ENCODE data around the gene AIMP1. TPM values are rescaled to one million over a fixed set of nuclear protein-coding genes. Genes with fewer than 3 reads are reported as not detected.
A peak's percentile ranks its signal among the peaks of the same experiment; 100 is the strongest.

Gene AIMP1
- polyA plus RNA-seq, 4 donors: 34.4 to 59.7 (median 37.4) TPM

DNA sequence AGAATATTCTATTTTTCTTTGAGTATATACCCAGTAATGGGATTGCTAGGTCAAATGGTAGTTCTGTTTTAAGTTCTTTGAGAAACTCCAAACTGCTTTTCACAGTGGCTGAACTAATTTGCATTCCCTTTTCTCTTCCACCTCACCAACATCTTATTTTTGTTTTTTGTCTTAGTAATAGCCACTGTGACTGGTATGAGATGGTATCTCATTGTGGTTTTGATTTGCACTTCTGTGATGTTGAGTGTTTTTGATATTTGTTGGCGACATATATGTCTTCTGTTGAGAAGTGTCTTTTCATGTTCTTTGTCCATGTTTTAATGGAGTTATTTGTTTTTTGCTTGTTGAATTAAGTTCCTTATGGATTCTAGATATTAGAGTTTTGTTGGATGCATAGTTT lies 24.4 kb downstream of the AIMP1 start:
- no peak overlapping the region for H3K4me3 ChIP-seq (ENCODE audit: low read depth in 1 of 3, low read length in 3 of 3)
- FAIRE-seq (no peak), DNase-seq (no peak)
- no peak overlapping the region for H3K27ac ChIP-seq (ENCODE audit: low read depth in 1 of 3, low read length in 2 of 3)
- no peaks in the 10 kb centered on the region for H3K27me3 ChIP-seq (ENCODE audit: control insufficient read depth in 3 of 3, insufficient read depth in 3 of 3, low read length in 3 of 3)
- peaks cover 0 to 5% of the 10 kb centered on the region in 2 donors for H3K9me3 ChIP-seq (ENCODE audit: control insufficient read depth in 2 of 2, insufficient read depth in 1 of 2, low read depth in 1 of 2, low read length in 1 of 2)
- peaks cover 13 to 21% (median 18%) of the 10 kb centered on the region in 3 donors for H3K36me3 ChIP-seq (ENCODE audit: control insufficient read depth in 3 of 3, insufficient read depth in 2 of 3, low read depth in 1 of 3, low read length in 3 of 3)
- 90% methylated on average over 1 of the region's 1 CpG for WGBS, 3 donors
- no peaks in the 10 kb centered on the region for H3K4me1 ChIP-seq (ENCODE audit: control insufficient read depth in 3 of 3, insufficient read depth in 2 of 3, low read depth in 1 of 3, low read length in 2 of 3)

DNA sequence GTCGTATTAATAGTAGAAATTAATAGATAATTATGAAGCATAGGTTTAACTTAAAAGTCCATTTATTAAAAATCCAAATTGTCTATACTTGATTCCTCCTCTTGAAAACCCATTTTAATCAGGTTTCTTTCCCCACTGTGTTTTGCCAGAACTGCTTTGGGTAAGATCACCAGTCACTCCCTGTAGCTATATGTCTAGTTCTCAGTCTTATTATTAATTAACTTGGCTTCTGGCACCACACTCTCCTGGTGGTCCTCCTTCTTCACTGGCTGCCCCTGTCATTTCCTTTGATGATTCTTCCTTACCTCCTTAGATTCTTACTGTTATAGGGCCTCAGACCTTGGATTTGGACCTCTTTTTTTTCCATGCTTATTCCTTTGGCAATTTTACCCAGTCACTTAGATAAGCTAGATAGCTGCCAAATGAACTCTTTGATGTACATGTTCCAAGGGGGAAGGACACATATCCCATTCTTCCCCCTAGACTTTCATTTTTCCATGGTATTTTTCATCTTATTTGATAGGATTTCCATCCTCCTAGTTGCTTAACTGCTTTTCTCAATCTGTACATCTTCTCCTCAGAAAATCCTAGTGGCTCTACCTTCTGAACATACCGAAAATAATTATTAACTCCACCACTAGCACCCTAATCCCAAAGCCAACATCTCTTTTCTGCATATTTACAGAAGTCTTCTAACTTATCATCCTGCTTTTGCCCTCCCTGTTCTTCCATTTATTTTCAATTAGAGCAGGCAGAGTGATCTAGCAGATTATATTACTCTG lies 27.7 kb downstream of the AIMP1 start:
- WGBS, 3 donors: 86 to 88% (median 87%) methylated on average over 2 of the region's 2 CpGs
- Histone ChIP-seq H3K27ac (ENCODE audit: low read depth in 1 of 3, low read length in 2 of 3) (no peak overlapping the region), H3K4me1 (ENCODE audit: control insufficient read depth in 3 of 3, insufficient read depth in 2 of 3, low read depth in 1 of 3, low read length in 2 of 3) (no peaks in the 10 kb centered on the region), H3K27me3 (ENCODE audit: control insufficient read depth in 3 of 3, insufficient read depth in 3 of 3, low read length in 3 of 3) (no peaks in the 10 kb centered on the region), H3K4me3 (ENCODE audit: low read depth in 1 of 3, low read length in 3 of 3) (no peak overlapping the region), H3K9me3 (ENCODE audit: control insufficient read depth in 2 of 2, insufficient read depth in 1 of 2, low read depth in 1 of 2, low read length in 1 of 2) (no peaks in the 10 kb centered on the region), H3K36me3 (ENCODE audit: control insufficient read depth in 3 of 3, insufficient read depth in 2 of 3, low read depth in 1 of 3, low read length in 3 of 3) (peaks cover 2 to 8% (median 7%) of the 10 kb centered on the region in 3 donors)
- DNase-seq (no peak), FAIRE-seq (no peak)

DNA sequence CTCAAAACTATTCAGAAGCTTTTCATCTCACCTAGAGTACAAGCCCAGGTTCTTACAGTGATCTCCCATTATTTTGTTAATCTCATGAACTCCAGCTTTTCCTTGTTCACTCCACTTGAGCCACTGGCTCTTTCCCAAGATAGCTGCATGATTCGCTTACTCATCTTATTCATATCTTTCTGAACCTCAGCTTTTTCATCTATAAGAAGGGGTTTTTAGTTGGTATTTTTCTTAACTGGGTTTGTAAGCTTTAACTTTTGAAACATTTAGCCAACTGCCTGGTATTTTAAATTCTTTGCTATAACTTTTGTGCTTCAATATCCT lies 28.3 kb downstream of the AIMP1 start:
- no peak for DNase-seq
- no peaks in the 10 kb centered on the region for H3K4me1 ChIP-seq (ENCODE audit: control insufficient read depth in 3 of 3, insufficient read depth in 2 of 3, low read depth in 1 of 3, low read length in 2 of 3)
- peaks cover 2 to 5% (median 5%) of the 10 kb centered on the region in 3 donors for H3K36me3 ChIP-seq (ENCODE audit: control insufficient read depth in 3 of 3, insufficient read depth in 2 of 3, low read depth in 1 of 3, low read length in 3 of 3)
- no peak for FAIRE-seq
- 83 to 95% (median 91%) methylated on average over 1 of the region's 1 CpG for WGBS, 3 donors
- no peak overlapping the region for H3K4me3 ChIP-seq (ENCODE audit: low read depth in 1 of 3, low read length in 3 of 3)
- H3K9me3 ChIP-seq (ENCODE audit: control insufficient read depth in 2 of 2, insufficient read depth in 1 of 2, low read depth in 1 of 2, low read length in 1 of 2): no peaks in the 10 kb centered on the region
- H3K27ac ChIP-seq (ENCODE audit: low read depth in 1 of 3, low read length in 2 of 3): no peak overlapping the region
- no peaks in the 10 kb centered on the region for H3K27me3 ChIP-seq (ENCODE audit: control insufficient read depth in 3 of 3, insufficient read depth in 3 of 3, low read length in 3 of 3)

DNA sequence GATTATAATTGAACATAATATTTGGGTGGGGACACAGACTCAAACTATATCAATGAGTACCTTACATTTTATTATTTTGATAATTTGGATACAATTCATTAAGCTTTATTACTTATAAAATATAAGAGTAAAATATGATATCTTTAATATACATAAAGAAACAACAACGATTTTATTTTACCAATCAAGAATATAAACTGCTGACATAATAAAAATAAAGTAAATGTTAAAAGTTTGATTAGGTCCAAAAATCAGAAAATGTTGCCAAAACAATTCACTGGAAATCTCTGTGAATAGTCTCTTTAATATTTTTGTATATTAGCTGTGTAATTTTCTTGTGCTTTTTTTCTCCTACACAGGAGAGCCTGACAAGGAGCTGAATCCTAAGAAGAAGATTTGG lies 30.8 kb downstream of the AIMP1 start:
- H3K4me1 ChIP-seq (ENCODE audit: control insufficient read depth in 3 of 3, insufficient read depth in 2 of 3, low read depth in 1 of 3, low read length in 2 of 3): no peaks in the 10 kb centered on the region
- 93 to 97% (median 96%) methylated on average over 1 of the region's 1 CpG for WGBS, 3 donors

DNA sequence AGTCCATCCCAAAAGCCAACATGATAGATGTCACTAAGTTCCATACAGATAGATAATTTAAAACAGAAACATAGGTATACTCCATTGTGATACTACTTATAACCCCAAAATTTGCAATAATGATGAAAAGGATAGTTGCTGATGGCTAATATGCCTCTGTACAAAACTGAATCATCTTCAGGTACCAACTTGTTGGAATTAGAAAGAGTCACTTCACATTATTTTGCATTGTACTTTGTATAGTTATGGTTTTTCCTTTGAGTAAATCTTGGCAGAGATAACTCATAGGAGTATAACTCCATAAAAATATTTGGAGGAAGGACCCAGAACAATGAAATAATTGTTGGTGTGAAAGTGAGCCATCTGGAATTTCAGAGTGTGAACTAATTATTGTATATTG lies 34.7 kb downstream of the AIMP1 start:
- Histone ChIP-seq H3K4me1 (ENCODE audit: control insufficient read depth in 3 of 3, insufficient read depth in 2 of 3, low read depth in 1 of 3, low read length in 2 of 3) (no peaks in the 10 kb centered on the region), H3K27ac (ENCODE audit: low read depth in 1 of 3, low read length in 2 of 3) (no peak overlapping the region), H3K9me3 (ENCODE audit: control insufficient read depth in 2 of 2, insufficient read depth in 1 of 2, low read depth in 1 of 2, low read length in 1 of 2) (no peaks in the 10 kb centered on the region), H3K4me3 (ENCODE audit: low read depth in 1 of 3, low read length in 3 of 3) (no peak overlapping the region), H3K36me3 (ENCODE audit: control insufficient read depth in 3 of 3, insufficient read depth in 2 of 3, low read depth in 1 of 3, low read length in 3 of 3) (peaks cover 2 to 7% (median 3%) of the 10 kb centered on the region in 3 donors), H3K27me3 (ENCODE audit: control insufficient read depth in 3 of 3, insufficient read depth in 3 of 3, low read length in 3 of 3) (no peaks in the 10 kb centered on the region)
- no peak for FAIRE-seq
- DNase-seq: no peak

More for the DNA sequence above, 30.8 kb downstream of the AIMP1 start:
- Histone ChIP-seq H3K27ac (ENCODE audit: low read depth in 1 of 3, low read length in 2 of 3) (no peak overlapping the region), H3K27me3 (ENCODE audit: control insufficient read depth in 3 of 3, insufficient read depth in 3 of 3, low read length in 3 of 3) (no peaks in the 10 kb centered on the region), H3K4me3 (ENCODE audit: low read depth in 1 of 3, low read length in 3 of 3) (no peak overlapping the region), H3K36me3 (ENCODE audit: control insufficient read depth in 3 of 3, insufficient read depth in 2 of 3, low read depth in 1 of 3, low read length in 3 of 3) (peaks cover 2 to 7% (median 5%) of the 10 kb centered on the region in 3 donors), H3K9me3 (ENCODE audit: control insufficient read depth in 2 of 2, insufficient read depth in 1 of 2, low read depth in 1 of 2, low read length in 1 of 2) (no peaks in the 10 kb centered on the region)
- peak; percentile 41 for FAIRE-seq
- DNase-seq: no peak

DNA sequence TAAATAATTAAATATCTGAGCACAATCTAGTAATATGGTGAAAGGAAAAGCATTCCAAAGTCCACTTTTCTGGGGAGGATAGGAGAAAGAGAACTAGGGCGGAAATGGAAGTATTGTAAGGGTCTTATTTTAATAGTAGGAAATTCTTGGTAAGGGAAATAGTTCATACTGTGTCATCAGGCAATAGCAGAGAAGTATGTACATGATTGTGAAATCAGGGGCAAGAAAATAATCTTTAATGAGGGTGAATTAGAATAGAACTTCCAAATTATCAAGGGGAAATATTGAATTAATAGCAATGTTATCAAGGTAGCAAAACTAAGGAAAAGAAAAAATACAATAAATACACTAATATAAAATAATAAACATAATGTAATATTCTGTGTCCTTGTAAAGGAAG lies 37.4 kb downstream of the AIMP1 start:
- Histone ChIP-seq H3K36me3 (ENCODE audit: control insufficient read depth in 3 of 3, insufficient read depth in 2 of 3, low read depth in 1 of 3, low read length in 3 of 3) (peaks cover 0 to 3% (median 0%) of the 10 kb centered on the region in 3 donors), H3K27me3 (ENCODE audit: control insufficient read depth in 3 of 3, insufficient read depth in 3 of 3, low read length in 3 of 3) (no peaks in the 10 kb centered on the region), H3K4me3 (ENCODE audit: low read depth in 1 of 3, low read length in 3 of 3) (no peak overlapping the region), H3K4me1 (ENCODE audit: control insufficient read depth in 3 of 3, insufficient read depth in 2 of 3, low read depth in 1 of 3, low read length in 2 of 3) (no peaks in the 10 kb centered on the region), H3K27ac (ENCODE audit: low read depth in 1 of 3, low read length in 2 of 3) (no peak overlapping the region), H3K9me3 (ENCODE audit: control insufficient read depth in 2 of 2, insufficient read depth in 1 of 2, low read depth in 1 of 2, low read length in 1 of 2) (no peaks in the 10 kb centered on the region)
- 96 to 100% (median 100%) methylated on average over 1 of the region's 1 CpG for WGBS, 3 donors
- no peak for DNase-seq
- FAIRE-seq: no peak

DNA sequence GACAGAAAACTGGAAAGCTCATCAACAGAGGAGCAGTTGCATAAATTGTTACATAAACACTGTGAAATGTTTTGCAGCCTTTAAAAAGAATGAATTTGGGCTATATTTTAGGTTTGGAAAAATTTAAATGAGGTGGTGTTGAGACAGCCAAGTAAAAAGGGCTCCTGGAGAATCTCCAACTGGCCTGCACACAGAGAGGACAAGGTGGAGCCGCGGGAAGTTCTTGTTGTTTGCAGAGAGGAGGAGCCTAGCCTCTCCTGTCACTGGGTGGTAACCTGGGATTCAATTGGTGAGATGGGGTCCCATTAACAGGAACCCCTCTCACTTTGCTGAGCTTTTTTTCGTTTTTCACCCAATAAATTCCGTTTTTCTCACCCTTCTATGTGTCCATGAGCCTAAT lies 38.8 kb downstream of the AIMP1 start:
- Histone ChIP-seq H3K27me3 (ENCODE audit: control insufficient read depth in 3 of 3, insufficient read depth in 3 of 3, low read length in 3 of 3) (no peaks in the 10 kb centered on the region), H3K4me1 (ENCODE audit: control insufficient read depth in 3 of 3, insufficient read depth in 2 of 3, low read depth in 1 of 3, low read length in 2 of 3) (no peaks in the 10 kb centered on the region), H3K4me3 (ENCODE audit: low read depth in 1 of 3, low read length in 3 of 3) (no peak overlapping the region), H3K9me3 (ENCODE audit: control insufficient read depth in 2 of 2, insufficient read depth in 1 of 2, low read depth in 1 of 2, low read length in 1 of 2) (no peaks in the 10 kb centered on the region), H3K27ac (ENCODE audit: low read depth in 1 of 3, low read length in 2 of 3) (no peak overlapping the region), H3K36me3 (ENCODE audit: control insufficient read depth in 3 of 3, insufficient read depth in 2 of 3, low read depth in 1 of 3, low read length in 3 of 3) (no peaks in the 10 kb centered on the region)
- WGBS, 3 donors: 61 to 76% (median 70%) methylated on average over 4 of the region's 4 CpGs
- DNase-seq: peak in 1 of 2 donors; percentile 14
- FAIRE-seq: no peak

DNA sequence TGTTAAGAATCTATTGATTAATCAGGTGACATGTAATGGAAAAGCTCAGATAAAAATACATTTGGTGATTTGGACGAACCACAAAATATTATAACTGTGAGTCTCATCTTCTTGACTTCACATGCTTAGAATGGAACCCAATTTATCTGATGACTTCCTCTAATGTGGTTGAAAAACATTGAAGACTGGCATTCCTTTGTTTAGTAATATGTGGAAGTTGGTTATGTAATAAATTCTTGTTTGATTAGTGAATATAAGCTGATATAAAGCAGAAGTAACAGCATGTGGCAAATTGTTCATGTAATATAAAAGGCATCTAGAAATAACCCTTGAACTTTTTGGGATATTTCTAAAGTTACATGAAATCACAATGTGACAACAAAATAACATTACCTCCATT lies 42.5 kb downstream of the AIMP1 start:
- WGBS, 3 donors: 70 to 90% (median 80%) methylated on average over 1 of the region's 1 CpG
- H3K9me3 ChIP-seq (ENCODE audit: control insufficient read depth in 2 of 2, insufficient read depth in 1 of 2, low read depth in 1 of 2, low read length in 1 of 2): no peaks in the 10 kb centered on the region
- peaks cover 0 to 2% (median 0%) of the 10 kb centered on the region in 3 donors for H3K4me1 ChIP-seq (ENCODE audit: control insufficient read depth in 3 of 3, insufficient read depth in 2 of 3, low read depth in 1 of 3, low read length in 2 of 3)
- no peak overlapping the region for H3K27ac ChIP-seq (ENCODE audit: low read depth in 1 of 3, low read length in 2 of 3)
- FAIRE-seq (no peak), DNase-seq (no peak)
- H3K27me3 ChIP-seq (ENCODE audit: control insufficient read depth in 3 of 3, insufficient read depth in 3 of 3, low read length in 3 of 3): no peaks in the 10 kb centered on the region
- no peaks in the 10 kb centered on the region for H3K36me3 ChIP-seq (ENCODE audit: control insufficient read depth in 3 of 3, insufficient read depth in 2 of 3, low read depth in 1 of 3, low read length in 3 of 3)
- H3K4me3 ChIP-seq (ENCODE audit: low read depth in 1 of 3, low read length in 3 of 3): no peak overlapping the region

All from small intestine (tissue), 7 donors.